Panc1 (cell line): ENCODE data around the gene FBXO5. TPM values are rescaled to one million over a fixed set of nuclear protein-coding genes. Genes with fewer than 3 reads are reported as not detected.

ENCODE experiments used
- ATAC-seq: fragments of 200-7000 bp; cut with Tn5 transposase; 2 replicates; pipeline ENCODE4 v1.9.1; 2020; ENCODE audit warnings: mild to moderate bottlenecking, moderate library complexity
- BruUV-seq: library from RNA; stranded (reverse); fragments of 400-500 nt; replicated peaks from 2 replicates; lab custom pipeline; 2021; lab: Mats Ljungman, UMichigan
- CTCF ChIA-PET: fragments of 300-600 bp; sonication (Branson Sonifier 250); formaldehyde crosslinking; loops from one replicate; lab custom pipeline; 2022; ENCODE audit warnings: antibody characterized with exemption; lab: Charles Lee
- POLR2A ChIA-PET: fragments of 300-600 bp; sonication (Branson Sonifier 250); formaldehyde crosslinking; loops from one replicate; lab custom pipeline; 2022; ENCODE audit warnings: antibody characterized with exemption; lab: Charles Lee
- DNase-seq: peaks from one replicate; pipeline ENCODE4 v3.0.0-alpha.2; 2010; ENCODE audit warnings: low read depth, low spot score
- H3K27ac ChIP-seq: 2 replicates; pipeline ENCODE4 v1.5.1; 2011; ENCODE audit warnings: mild to moderate bottlenecking, low read length, inconsistent platforms
- H3K27me3 ChIP-seq: fragments of 200-500 bp; sonication (Bioruptor generic); 2 replicates; pipeline ENCODE4 v1.6.0; 2014; ENCODE audit warnings: low read length, inconsistent platforms; ENCODE audit not compliant: control insufficient read depth, insufficient read depth
- H3K36me3 ChIP-seq: fragments of 200-500 bp; sonication (Bioruptor generic); 2 replicates; pipeline ENCODE4 v1.5.1; 2014; ENCODE audit warnings: inconsistent platforms, mild to moderate bottlenecking, low read length, moderate library complexity; ENCODE audit not compliant: control insufficient read depth, insufficient read depth
- H3K4me1 ChIP-seq: 2 replicates; pipeline ENCODE4 v1.5.1; 2011; ENCODE audit warnings: inconsistent platforms, mild to moderate bottlenecking, low read length, moderate library complexity; ENCODE audit not compliant: control insufficient read depth, insufficient read depth
- H3K4me3 ChIP-seq, 2 experiments: 2 replicates each; pipeline ENCODE4 v1.5.1; 2011 to 2012; ENCODE audit warnings: low read depth in 2 of 2, low read length in 2 of 2, mild to moderate bottlenecking in 2 of 2, inconsistent platforms in 1 of 2, moderate library complexity in 1 of 2
- H3K9me3 ChIP-seq: fragments of 200-500 bp; sonication (Bioruptor generic); 2 replicates; pipeline ENCODE4 v1.5.1; 2014; ENCODE audit warnings: low read depth, mild to moderate bottlenecking, inconsistent platforms, low read length, moderate library complexity; ENCODE audit not compliant: control insufficient read depth, insufficient read depth
- POLR2AphosphoS5 ChIP-seq: IDR thresholded peaks from 2 replicates; pipeline ENCODE4 v1.6.1; 2012; ENCODE audit warnings: mild to moderate bottlenecking, low read depth, low read length, moderate library complexity
- REST ChIP-seq, 2 experiments: IDR thresholded peaks; 2 replicates each; pipeline ENCODE4 v1.6.1; 2011 to 2012; ENCODE audit warnings: low read depth in 2 of 2, control low read depth in 1 of 2, low read length in 1 of 2, mild to moderate bottlenecking in 1 of 2, moderate library complexity in 1 of 2; ENCODE audit not compliant: insufficient read depth in 1 of 2
- SIN3A ChIP-seq: IDR thresholded peaks from 2 replicates; pipeline ENCODE4 v1.6.1; 2012; ENCODE audit warnings: low read depth, mild to moderate bottlenecking, low read length, moderate library complexity, borderline replicate concordance; ENCODE audit not compliant: insufficient read depth
- TCF7L2 ChIP-seq: IDR thresholded peaks from 2 replicates; pipeline ENCODE4 v1.6.1; 2011; ENCODE audit warnings: mild to moderate bottlenecking, low read depth, low read length, inconsistent platforms
- in situ Hi-C: cut with HindIII; loops from 2 replicates; pipeline ENCODE4 v1.10.0; 2016; ENCODE audit warnings: low sequenced_read_pairs, low pct_unique_long_range_greater_than_20kb
- intact Hi-C: fragments of 100-400 bp; cut with micrococcal nuclease; formaldehyde crosslinking; loops from one replicate; pipeline ENCODE4 v1.10.0; 2022; ENCODE audit not compliant: unreplicated experiment
- total RNA-seq: library from RNA; stranded (reverse); gene quantifications from one replicate; pipeline ENCODE4 v1.2.1, GENCODE V29; 2021; ENCODE audit not compliant: unreplicated experiment
- TF ChIP-seq, protein P1 (sequence below): fragments of 450-650 bp; IDR thresholded peaks from 2 replicates; pipeline ENCODE4 v1.5.1; 2017; ENCODE audit warnings: mild to moderate bottlenecking

The FBXO5 gene
- total RNA-seq, 1 experiment from 2014 or later, result 33.6 TPM

GRCh38 chr6:152984513-152984872 is 1.7 kb upstream of the FBXO5 start:
- no TSS peak for BruUV-seq
- POLR2A ChIA-PET, result no interaction called here
- in situ Hi-C loops, result no loop called here

GRCh38 chr6:152983637-152984512 is 1.0 kb upstream of the FBXO5 start:
- CTCF ChIA-PET, result interaction anchor here (0.8 kb wide), 1 partner anchor 12 kb away, joined by 3 read pairs; no protein-coding TSS in a partner anchor
- H3K27ac ChIP-seq, result peak overlapping the region; percentile 99
- DNase-seq (peak; percentile 53), ATAC-seq (peak; percentile 44)
- H3K36me3 ChIP-seq, result peaks cover 15% of the 10 kb centered on the region
- TF ChIP-seq POLR2AphosphoS5, result peak; percentile 69; the same call in 1 of the 2 replicates
- TF ChIP-seq REST (IDR thresholded peaks at IDR 0.05; ENCODE audit: insufficient read depth in 1 of 2, low read depth in 2 of 2, low read length in 1 of 2), result no peak; a peak in 1 of 4 replicates
- peak overlapping the region; percentile 69 to 97 for H3K4me3 ChIP-seq
- in situ Hi-C loops, result no loop called here
- no peaks in the 10 kb centered on the region for H3K27me3 ChIP-seq
- intact Hi-C loops, result no loop called here
- H3K4me1 ChIP-seq, result peaks cover 25% of the 10 kb centered on the region
- POLR2A ChIA-PET, result no interaction called here
- BruUV-seq, result TSS peak; percentile 77
- H3K9me3 ChIP-seq, result no peaks in the 10 kb centered on the region

More at GRCh38 chr6:152984513-152984872, 1.7 kb upstream of the FBXO5 start:
- CTCF ChIA-PET, result no interaction called here
- peak overlapping the region; percentile 99 for H3K27ac ChIP-seq
- peaks cover 9% of the 10 kb centered on the region for H3K36me3 ChIP-seq
- no peak for ATAC-seq
- no peak for DNase-seq
- H3K9me3 ChIP-seq, result no peaks in the 10 kb centered on the region
- no peaks in the 10 kb centered on the region for H3K27me3 ChIP-seq
- H3K4me3 ChIP-seq, result peak overlapping the region; percentile 69 to 97
- TF ChIP-seq POLR2AphosphoS5 (no peak), REST (IDR thresholded peaks at IDR 0.05; ENCODE audit: insufficient read depth in 1 of 2, low read depth in 2 of 2, low read length in 1 of 2) (no peak), SIN3A (no peak), TCF7L2 (no peak)
- TF ChIP-seq, protein P1, sequence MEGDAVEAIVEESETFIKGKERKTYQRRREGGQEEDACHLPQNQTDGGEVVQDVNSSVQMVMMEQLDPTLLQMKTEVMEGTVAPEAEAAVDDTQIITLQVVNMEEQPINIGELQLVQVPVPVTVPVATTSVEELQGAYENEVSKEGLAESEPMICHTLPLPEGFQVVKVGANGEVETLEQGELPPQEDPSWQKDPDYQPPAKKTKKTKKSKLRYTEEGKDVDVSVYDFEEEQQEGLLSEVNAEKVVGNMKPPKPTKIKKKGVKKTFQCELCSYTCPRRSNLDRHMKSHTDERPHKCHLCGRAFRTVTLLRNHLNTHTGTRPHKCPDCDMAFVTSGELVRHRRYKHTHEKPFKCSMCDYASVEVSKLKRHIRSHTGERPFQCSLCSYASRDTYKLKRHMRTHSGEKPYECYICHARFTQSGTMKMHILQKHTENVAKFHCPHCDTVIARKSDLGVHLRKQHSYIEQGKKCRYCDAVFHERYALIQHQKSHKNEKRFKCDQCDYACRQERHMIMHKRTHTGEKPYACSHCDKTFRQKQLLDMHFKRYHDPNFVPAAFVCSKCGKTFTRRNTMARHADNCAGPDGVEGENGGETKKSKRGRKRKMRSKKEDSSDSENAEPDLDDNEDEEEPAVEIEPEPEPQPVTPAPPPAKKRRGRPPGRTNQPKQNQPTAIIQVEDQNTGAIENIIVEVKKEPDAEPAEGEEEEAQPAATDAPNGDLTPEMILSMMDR, result no peak
- intact Hi-C loops, result no loop called here
- peaks cover 20% of the 10 kb centered on the region for H3K4me1 ChIP-seq
